HepG2 (cell line): ENCODE results near the gene CCDC116. TPM values are rescaled to one million over a fixed set of nuclear protein-coding genes. Genes with fewer than 3 reads are reported as not detected.

Experiments used
- ATAC-seq: fragments of 200-7000 bp; cut with Tn5 transposase; 3 replicates; pipeline ENCODE4 v1.9.1; 2020; ENCODE audit warnings: mild to moderate bottlenecking, moderate library complexity
- BruUV-seq: library from RNA; stranded (reverse); fragments of 400-500 nt; replicated peaks from 2 replicates; lab custom pipeline; 2021; lab: Mats Ljungman, UMichigan
- CTCF ChIA-PET: fragments of 300-600 bp; formaldehyde crosslinking; extraction: SDS; loops from one replicate; lab custom pipeline; 2021; ENCODE audit warnings: low total read pairs, inconsistent platforms, low intra/inter-chr PET ratio; lab: Yijun Ruan, JAX
- POLR2A ChIA-PET: fragments of 350-600 bp; sonication (Branson Sonifier 250); formaldehyde crosslinking; loops from one replicate; lab custom pipeline; 2020; ENCODE audit warnings: antibody characterized with exemption, inconsistent platforms; lab: Yijun Ruan, JAX
- DNase-seq: peaks from one replicate; pipeline ENCODE4 v3.0.0-alpha.2; 2015; ENCODE audit warnings: low spot score
- FAIRE-seq: peaks from 3 replicates; lab custom pipeline; 2011; peaks lifted over from hg19 to GRCh38; lab: Jason Lieb, UNC
- H2AFZ ChIP-seq: one replicate; pipeline ENCODE4 v1.6.1; 2011; ENCODE audit warnings: low read length, inconsistent platforms
- H3K27ac ChIP-seq: fragments of 300-600 bp; 3 replicates; pipeline ENCODE4 v1.8.0; 2011; ENCODE audit warnings: mixed run types, mild to moderate bottlenecking, mixed read lengths, low read length, inconsistent platforms; ENCODE audit not compliant: insufficient read depth; ENCODE audit errors: extremely low read length
- H3K27me3 ChIP-seq, 2 experiments: fragments of 200-600 bp in 1 of 2; 2 replicates in 1 of 2; 3 replicates in 1 of 2; pipeline versions ENCODE4 v1.6.0 to v1.8.0; 2011; ENCODE audit warnings: low read length in 2 of 2, mild to moderate bottlenecking in 2 of 2, moderate library complexity in 2 of 2, inconsistent platforms in 1 of 2; ENCODE audit not compliant: insufficient read depth in 2 of 2, control insufficient read depth in 1 of 2
- H3K36me3 ChIP-seq, 2 experiments: fragments of 200-600 bp in 1 of 2; replicated peaks in 1 of 2; 2 replicates in 1 of 2; 3 replicates in 1 of 2; pipeline versions ENCODE4 v1.5.1 to v1.8.0; 2011; ENCODE audit warnings: low read length in 2 of 2, inconsistent platforms in 1 of 2; ENCODE audit not compliant: insufficient read depth in 2 of 2, control insufficient read depth in 1 of 2
- H3K4me1 ChIP-seq: 2 replicates; pipeline ENCODE4 v1.5.1; 2012; ENCODE audit warnings: low read length, inconsistent platforms; ENCODE audit not compliant: insufficient read depth
- H3K4me2 ChIP-seq: 2 replicates; pipeline ENCODE4 v1.6.0; 2011; ENCODE audit warnings: low read depth, low read length, inconsistent platforms
- H3K4me3 ChIP-seq, 3 experiments: fragments of 200-600 bp in 1 of 3; sonication (generic), shearing (Covaris generic) in 1 of 3; replicated peaks in 1 of 3; 2 replicates each; pipeline ENCODE4 v1.5.1; 2011 to 2016; ENCODE audit warnings: low read length in 3 of 3, inconsistent platforms in 2 of 3, low read depth in 2 of 3, mild to moderate bottlenecking in 2 of 3, control low read depth in 1 of 3, mixed read lengths in 1 of 3; ENCODE audit not compliant: insufficient read depth in 1 of 3
- H3K79me2 ChIP-seq: one replicate; pipeline ENCODE4 v1.6.1; 2011; ENCODE audit warnings: low read length, inconsistent platforms; ENCODE audit not compliant: insufficient read depth
- H3K9ac ChIP-seq: 2 replicates; pipeline ENCODE4 v1.6.0; 2011; ENCODE audit warnings: mild to moderate bottlenecking, low read depth, low read length, inconsistent platforms; ENCODE audit not compliant: insufficient read depth
- H3K9me3 ChIP-seq: 2 replicates; pipeline ENCODE4 v1.5.1; 2012; ENCODE audit warnings: mild to moderate bottlenecking, low read length
- H4K20me1 ChIP-seq: 2 replicates; pipeline ENCODE4 v1.6.0; 2011; ENCODE audit warnings: inconsistent platforms, mild to moderate bottlenecking, low read length, moderate library complexity; ENCODE audit not compliant: insufficient read depth
- ATF6 ChIP-seq: sonication (generic); formaldehyde crosslinking; conservative IDR thresholded peaks from 2 replicates; pipeline ENCODE4 v1.4.0; 2020; ENCODE audit warnings: missing genetic modification reagents
- CSRNP2 ChIP-seq: sonication (generic); formaldehyde crosslinking; conservative IDR thresholded peaks from 2 replicates; pipeline ENCODE4 v1.8.0; 2022; ENCODE audit warnings: low read depth, missing genetic modification reagents
- FOXA3 ChIP-seq: IDR thresholded peaks from 2 replicates; pipeline ENCODE4 v1.6.1; 2016; ENCODE audit warnings: missing genetic modification reagents, missing compliant biosample characterization
- RBM22 ChIP-seq: fragments of 200-400 bp; formaldehyde crosslinking; optimal IDR thresholded peaks from 2 replicates; pipeline ENCODE3; 2017; ENCODE audit warnings: mild to moderate bottlenecking, low read length, moderate library complexity
- SP2 ChIP-seq: sonication (generic); formaldehyde crosslinking; IDR thresholded peaks from 2 replicates; pipeline ENCODE4 v1.5.1; 2020; ENCODE audit warnings: mild to moderate bottlenecking, missing genetic modification reagents
- THYN1 ChIP-seq: sonication (generic); formaldehyde crosslinking; IDR thresholded peaks from 2 replicates; pipeline ENCODE4 v1.8.1; 2023; ENCODE audit warnings: low read depth, mild to moderate bottlenecking, moderate library complexity, missing genetic modification reagents, borderline replicate concordance
- ZNF230 ChIP-seq: sonication (generic); formaldehyde crosslinking; IDR thresholded peaks from 2 replicates; pipeline ENCODE4 v1.4.0; 2020; ENCODE audit warnings: mild to moderate bottlenecking, missing genetic modification reagents
- WGBS: methylation state at CpG from one replicate; pipeline ENCODE4 v1.1.6; 2017; ENCODE audit warnings: low lambda C conversion rate; 5-methylcytosine and 5-hydroxymethylcytosine counted together
- in situ Hi-C: cut with HindIII; loops from 2 replicates; pipeline ENCODE4 v1.10.0; 2017; ENCODE audit warnings: low pct_unique_long_range_greater_than_20kb; ENCODE audit not compliant: extremely low pct_ligation_motif_present
- intact Hi-C: fragments of 100-400 bp; cut with micrococcal nuclease; formaldehyde crosslinking; loops from one replicate; pipeline ENCODE4 v1.10.0; 2022; ENCODE audit not compliant: unreplicated experiment
- polyA plus RNA-seq, 8 experiments: library from polyadenylated mRNA; depleted of rRNA in 3 of 8; stranded (reverse) in 7 of 8; unstranded in 1 of 8; fragments of >200 nt; fragmentation: Illumina TruSeq in 4 of 8; extraction: Trizol in 4 of 8; gene quantifications; 2 replicates each; pipeline versions ENCODE4 v1.2.1 to v1.2.3, GENCODE V29; 2011 to 2016; ENCODE audit warnings: low read depth in 4 of 8, missing spikeins in 1 of 8, mixed read lengths in 1 of 8; ENCODE audit not compliant: insufficient read depth in 1 of 8
- total RNA-seq, 5 experiments: library from RNA; depleted of rRNA; stranded (reverse); fragments of >200 nt; fragmentation: Illumina TruSeq; extraction: Trizol; gene quantifications; 2 replicates each; pipeline ENCODE4 v1.2.3, GENCODE V29; 2016; ENCODE audit warnings: low read depth in 1 of 5
- TF ChIP-seq, protein P1 (sequence below): IDR thresholded peaks from 2 replicates; pipeline ENCODE4 v1.6.1; 2016

The CCDC116 gene
- total and polyA plus RNA-seq, 2 of the 13 experiments (the other 11 are each of a cell fraction or from before 2014, with no cell fraction given): 0.15 to 0.33 TPM

DNA sequence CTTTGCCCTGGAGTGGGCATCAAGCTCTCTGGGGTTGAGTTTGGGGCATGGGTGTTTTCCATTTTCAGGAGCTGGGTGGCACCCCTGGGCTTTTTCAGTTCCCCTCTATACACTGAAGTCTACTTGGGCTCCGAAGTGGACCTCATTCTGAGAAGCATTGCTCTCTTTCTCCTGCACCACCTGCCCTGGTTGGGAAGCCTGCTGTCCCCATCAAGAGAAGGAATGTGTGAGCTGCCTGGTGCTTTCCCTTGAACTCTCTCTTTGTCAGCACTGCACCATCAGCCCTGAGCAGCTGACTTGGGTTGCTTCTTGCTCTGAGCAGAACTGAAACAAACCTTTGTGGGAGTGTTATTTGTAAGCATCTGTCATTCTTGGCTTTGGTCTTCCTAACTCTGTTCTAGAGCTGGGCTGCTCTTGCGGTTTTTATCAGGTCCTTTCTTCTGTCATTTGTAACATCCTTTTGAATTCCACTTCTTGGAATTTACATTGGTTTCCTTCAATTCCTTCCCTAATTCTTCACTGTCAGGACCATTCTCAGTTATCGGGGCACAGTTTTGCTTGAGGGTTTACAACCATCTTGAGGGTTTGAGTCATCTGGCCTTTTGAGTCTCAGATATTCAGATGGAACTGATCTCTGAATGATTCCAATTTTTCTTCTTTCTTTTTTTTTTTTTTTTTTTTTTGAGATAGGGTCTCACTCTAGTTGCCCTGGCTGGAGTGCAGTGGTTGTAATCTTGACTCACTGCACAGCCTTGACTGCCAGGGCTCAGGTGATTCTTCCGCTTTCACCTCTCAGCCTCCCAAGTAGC, 44.6 kb upstream of the CCDC116 start (continued):
- TF ChIP-seq, protein P1, sequence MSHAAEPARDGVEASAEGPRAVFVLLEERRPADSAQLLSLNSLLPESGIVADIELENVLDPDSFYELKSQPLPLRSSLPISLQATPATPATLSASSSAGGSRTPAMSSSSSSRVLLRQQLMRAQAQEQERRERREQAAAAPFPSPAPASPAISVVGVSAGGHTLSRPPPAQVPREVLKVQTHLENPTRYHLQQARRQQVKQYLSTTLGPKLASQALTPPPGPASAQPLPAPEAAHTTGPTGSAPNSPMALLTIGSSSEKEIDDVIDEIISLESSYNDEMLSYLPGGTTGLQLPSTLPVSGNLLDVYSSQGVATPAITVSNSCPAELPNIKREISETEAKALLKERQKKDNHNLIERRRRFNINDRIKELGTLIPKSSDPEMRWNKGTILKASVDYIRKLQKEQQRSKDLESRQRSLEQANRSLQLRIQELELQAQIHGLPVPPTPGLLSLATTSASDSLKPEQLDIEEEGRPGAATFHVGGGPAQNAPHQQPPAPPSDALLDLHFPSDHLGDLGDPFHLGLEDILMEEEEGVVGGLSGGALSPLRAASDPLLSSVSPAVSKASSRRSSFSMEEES (CRISPR knock-in tag): no peak
- TF ChIP-seq ATF6: no peak
- TF ChIP-seq SP2 (CRISPR knock-in tag): no peak
- no peak for TF ChIP-seq CSRNP2 (CRISPR knock-in tag)
- TF ChIP-seq THYN1 (CRISPR knock-in tag): no peak
- TF ChIP-seq, all 625 proteins: peak for 0

DNA sequence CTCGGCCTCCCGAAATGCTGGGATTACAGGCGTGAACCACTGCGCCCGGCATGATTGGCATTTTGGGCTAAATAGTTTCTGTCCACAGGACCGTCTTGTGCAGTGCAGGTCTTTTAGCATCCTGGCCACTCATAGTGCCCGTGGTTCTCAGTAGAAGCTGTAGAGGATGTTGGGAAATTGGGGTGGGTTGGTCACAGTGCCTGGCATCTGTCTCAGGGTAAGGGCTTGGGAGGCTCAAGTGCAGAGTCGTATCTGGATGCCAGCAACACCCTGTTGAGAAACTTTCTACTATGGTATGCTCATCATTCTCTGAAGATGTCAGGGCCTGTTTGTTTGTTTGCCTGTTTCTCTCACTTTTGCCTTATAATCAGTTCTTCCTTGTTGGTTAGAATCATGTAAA, 43.2 kb upstream of the CCDC116 start:
- in situ Hi-C loops (no loop called here), intact Hi-C loops (no loop called here)
- Histone ChIP-seq H3K27me3 (no peaks in the 10 kb centered on the region), H3K79me2 (peaks cover 90% of the 10 kb centered on the region), H4K20me1 (peaks cover 73% of the 10 kb centered on the region), H3K4me1 (no peaks in the 10 kb centered on the region), H2AFZ (no peak overlapping the region), H3K9ac (no peak overlapping the region), H3K9me3 (no peaks in the 10 kb centered on the region), H3K4me3 (no peak overlapping the region), H3K4me2 (no peak overlapping the region), H3K36me3 (peaks cover 20 to 57% of the 10 kb centered on the region in 2 experiments), H3K27ac (no peak overlapping the region)
- no TSS peak for BruUV-seq
- ATAC-seq: no peak
- TF ChIP-seq ZNF230 (CRISPR knock-in tag): no peak
- no peak for TF ChIP-seq FOXA3 (CRISPR knock-in tag)
- TF ChIP-seq RBM22: peak; percentile 28
- ChIA-PET CTCF (no interaction called here), POLR2A (no interaction called here)
- WGBS: 96% methylated on average over 8 of the region's 8 CpGs
- FAIRE-seq: no peak
- DNase-seq: no peak
